ENCODE results near the gene ATP6V1B1.

Gene ATP6V1B1

DNA sequence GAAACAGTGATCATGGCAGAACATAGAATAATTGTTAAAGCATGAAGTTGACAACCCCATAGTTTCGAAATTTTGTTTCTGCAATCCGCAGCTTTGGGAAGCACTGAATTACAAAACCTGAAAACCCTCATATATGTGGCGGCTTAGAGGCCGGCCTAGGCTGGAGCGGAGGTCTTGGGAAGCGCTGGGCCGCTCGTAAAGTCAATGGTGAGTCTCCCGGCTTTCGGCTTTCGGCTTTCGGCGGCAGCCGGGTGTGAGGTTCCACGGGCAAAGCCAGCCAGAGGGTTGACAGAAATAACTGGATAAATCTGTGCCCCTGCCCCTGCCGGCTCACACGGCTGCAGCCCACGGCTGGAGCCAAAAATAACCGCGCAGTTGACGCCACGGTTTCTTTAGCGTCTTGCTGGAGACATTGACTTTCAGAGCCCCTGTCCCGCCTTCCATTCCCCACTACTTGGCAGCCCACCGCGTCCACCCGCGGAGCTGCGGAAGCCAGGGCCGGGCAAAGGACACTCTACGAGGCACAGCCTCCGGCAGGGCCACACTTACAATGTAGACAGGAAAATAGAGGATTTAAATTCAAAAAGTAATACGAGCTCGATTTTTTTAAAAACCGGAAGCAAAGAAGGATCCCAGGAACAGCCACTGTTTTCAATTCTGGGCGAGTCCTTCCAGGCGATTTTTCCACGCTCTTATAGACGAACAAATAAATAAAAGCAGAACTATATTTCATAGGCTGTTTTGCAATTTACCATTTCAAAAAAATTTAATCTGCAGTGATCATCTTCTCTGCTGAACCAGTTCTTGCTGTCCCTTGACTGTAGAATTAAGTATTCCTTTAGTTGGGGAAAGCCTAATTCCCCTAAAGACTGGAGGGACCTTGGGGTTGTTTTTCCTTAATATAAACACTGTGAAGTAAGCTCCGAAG lies 28.3 kb upstream of the ATP6V1B1 start:
- H3K27me3 ChIP-seq (ENCODE audit: control insufficient read depth in 1 of 2, insufficient read depth in 2 of 2, low read length in 2 of 2), result peaks cover 62 to 84% of the 10 kb centered on the region in 2 donors
- no peaks in the 10 kb centered on the region for H3K36me3 ChIP-seq (ENCODE audit: control insufficient read depth in 1 of 2, insufficient read depth in 2 of 2, low read length in 2 of 2)
- no peak overlapping the region for H3K27ac ChIP-seq (ENCODE audit: low read depth, low read length)
- H3K9ac ChIP-seq (ENCODE audit: low read depth in 1 of 2, low read length in 2 of 2), result no peak overlapping the region
- H3K4me1 ChIP-seq (ENCODE audit: control insufficient read depth in 1 of 2, insufficient read depth in 2 of 2, low read length in 2 of 2), result peaks cover 0 to 7% of the 10 kb centered on the region in 2 donors
- no peaks in the 10 kb centered on the region for H3K9me3 ChIP-seq (ENCODE audit: control insufficient read depth in 1 of 2, low read length in 2 of 2)
- peak overlapping the region; percentile 43 to 52 for H3K4me3 ChIP-seq (ENCODE audit: low read depth in 1 of 2, low read length in 2 of 2)

DNA sequence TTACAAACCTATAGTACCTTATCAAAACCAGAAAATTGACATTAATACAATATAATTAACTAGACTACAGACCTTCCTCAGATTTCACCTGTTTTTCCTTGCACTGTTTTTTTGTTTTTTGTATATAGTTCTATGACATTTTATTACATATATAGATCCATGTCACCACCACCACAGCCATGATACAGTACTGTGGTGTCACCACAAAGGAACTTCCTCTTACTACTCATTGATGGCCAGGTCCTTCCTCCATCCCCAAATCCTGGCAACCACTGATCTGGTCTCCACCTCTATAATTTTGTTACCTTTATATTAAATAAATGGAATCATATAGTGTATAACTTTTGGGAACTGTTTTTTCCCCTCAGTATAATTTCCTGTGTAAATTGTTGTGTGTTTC lies 19.4 kb upstream of the ATP6V1B1 start:
- no peaks in the 10 kb centered on the region for H3K4me1 ChIP-seq (ENCODE audit: control insufficient read depth in 1 of 2, insufficient read depth in 2 of 2, low read length in 2 of 2)
- H3K27me3 ChIP-seq (ENCODE audit: control insufficient read depth in 1 of 2, insufficient read depth in 2 of 2, low read length in 2 of 2), result peaks cover 7 to 18% of the 10 kb centered on the region in 2 donors

DNA sequence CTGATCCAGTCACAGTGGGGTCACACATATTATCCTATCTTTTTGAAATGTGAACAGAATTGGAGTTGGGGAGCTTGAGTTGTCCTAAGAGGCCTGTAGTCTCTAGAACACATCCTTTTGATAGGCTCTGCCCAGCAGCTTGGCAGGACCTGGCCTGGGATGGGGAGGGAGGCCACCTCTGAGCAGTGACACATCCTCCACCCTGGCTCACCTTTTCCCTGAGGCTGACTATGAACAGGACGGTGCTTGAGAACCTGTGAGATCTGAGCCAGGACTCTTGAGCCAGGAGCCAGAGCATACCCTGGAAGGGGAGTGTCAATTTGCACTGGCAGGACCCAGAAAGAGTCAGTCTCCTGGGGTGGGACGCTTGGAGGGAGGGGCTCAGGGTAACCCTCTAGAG lies 17.7 kb upstream of the ATP6V1B1 start:
- H3K27me3 ChIP-seq (ENCODE audit: control insufficient read depth in 1 of 2, insufficient read depth in 2 of 2, low read length in 2 of 2), result peaks cover 0 to 5% of the 10 kb centered on the region in 2 donors
- no peaks in the 10 kb centered on the region for H3K36me3 ChIP-seq (ENCODE audit: control insufficient read depth in 1 of 2, insufficient read depth in 2 of 2, low read length in 2 of 2)

More for the DNA sequence above, 19.4 kb upstream of the ATP6V1B1 start:
- no peaks in the 10 kb centered on the region for H3K36me3 ChIP-seq (ENCODE audit: control insufficient read depth in 1 of 2, insufficient read depth in 2 of 2, low read length in 2 of 2)
- H3K27ac ChIP-seq (ENCODE audit: low read depth, low read length), result no peak overlapping the region
- no peaks in the 10 kb centered on the region for H3K9me3 ChIP-seq (ENCODE audit: control insufficient read depth in 1 of 2, low read length in 2 of 2)
- H3K4me3 ChIP-seq (ENCODE audit: low read depth in 1 of 2, low read length in 2 of 2), result no peak overlapping the region
- no peak overlapping the region for H3K9ac ChIP-seq (ENCODE audit: low read depth in 1 of 2, low read length in 2 of 2)

DNA sequence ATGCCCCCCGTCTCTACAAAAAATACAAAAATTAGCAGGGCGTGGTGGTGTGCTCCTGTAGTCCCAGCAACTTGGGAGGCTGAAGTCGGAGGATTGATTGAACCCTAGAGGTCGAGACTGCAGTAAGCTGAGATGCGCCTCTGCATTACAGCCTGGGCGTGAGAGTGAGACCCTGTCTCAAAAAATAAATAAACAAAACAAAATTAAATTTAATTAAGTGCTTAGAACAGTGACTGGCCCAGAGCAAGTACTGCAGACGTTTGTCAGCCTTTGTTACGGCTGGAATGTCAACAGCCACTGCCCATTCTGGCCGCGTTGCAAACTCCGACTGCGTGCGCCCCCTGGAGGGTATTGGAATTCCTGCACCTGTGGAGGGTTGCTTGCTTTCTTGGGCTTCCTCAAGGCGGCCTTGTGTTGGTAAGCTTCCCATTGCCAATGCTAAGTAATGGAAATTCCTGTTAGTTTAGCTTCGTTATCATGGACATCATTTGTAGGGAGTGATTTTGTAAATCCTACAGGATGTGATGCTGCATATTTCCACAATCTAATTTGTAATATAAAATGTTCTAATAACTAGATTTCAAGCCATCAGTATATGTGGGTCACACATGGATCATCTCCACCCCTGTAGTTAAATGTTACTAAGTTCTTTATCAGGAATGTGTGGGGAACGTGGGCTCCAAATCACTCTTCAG lies 15.9 kb upstream of the ATP6V1B1 start:
- Histone ChIP-seq H3K9me3 (ENCODE audit: control insufficient read depth in 1 of 2, low read length in 2 of 2) (no peaks in the 10 kb centered on the region), H3K9ac (ENCODE audit: low read depth in 1 of 2, low read length in 2 of 2) (no peak overlapping the region), H3K4me1 (ENCODE audit: control insufficient read depth in 1 of 2, insufficient read depth in 2 of 2, low read length in 2 of 2) (no peaks in the 10 kb centered on the region), H3K27ac (ENCODE audit: low read depth, low read length) (no peak overlapping the region), H3K4me3 (ENCODE audit: low read depth in 1 of 2, low read length in 2 of 2) (no peak overlapping the region), H3K36me3 (ENCODE audit: control insufficient read depth in 1 of 2, insufficient read depth in 2 of 2, low read length in 2 of 2) (no peaks in the 10 kb centered on the region), H3K27me3 (ENCODE audit: control insufficient read depth in 1 of 2, insufficient read depth in 2 of 2, low read length in 2 of 2) (peaks cover 0 to 5% of the 10 kb centered on the region in 2 donors)

More for the DNA sequence above, 17.7 kb upstream of the ATP6V1B1 start:
- no peak overlapping the region for H3K4me3 ChIP-seq (ENCODE audit: low read depth in 1 of 2, low read length in 2 of 2)
- H3K4me1 ChIP-seq (ENCODE audit: control insufficient read depth in 1 of 2, insufficient read depth in 2 of 2, low read length in 2 of 2), result no peaks in the 10 kb centered on the region
- no peak overlapping the region for H3K9ac ChIP-seq (ENCODE audit: low read depth in 1 of 2, low read length in 2 of 2)
- no peaks in the 10 kb centered on the region for H3K9me3 ChIP-seq (ENCODE audit: control insufficient read depth in 1 of 2, low read length in 2 of 2)
- H3K27ac ChIP-seq (ENCODE audit: low read depth, low read length), result no peak overlapping the region

DNA sequence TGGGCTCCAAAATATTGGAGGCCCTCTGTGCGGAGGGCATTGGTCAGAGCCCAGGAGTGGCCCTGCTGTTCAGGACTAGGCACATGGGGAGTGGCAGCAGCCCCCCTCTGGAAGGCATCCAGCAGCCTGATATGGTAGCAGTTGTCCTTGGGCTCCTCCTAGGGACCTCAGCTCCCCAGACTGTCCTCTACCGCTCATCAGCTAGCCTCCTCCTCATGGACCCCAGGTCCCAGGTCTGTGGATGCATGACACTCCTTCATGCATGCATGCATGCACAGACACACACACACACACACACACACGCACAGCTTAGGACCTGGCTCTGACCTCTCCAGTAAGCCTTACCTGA lies 15.4 kb upstream of the ATP6V1B1 start:
- Histone ChIP-seq H3K27me3 (ENCODE audit: control insufficient read depth in 1 of 2, insufficient read depth in 2 of 2, low read length in 2 of 2) (peaks cover 0 to 5% of the 10 kb centered on the region in 2 donors), H3K4me3 (ENCODE audit: low read depth in 1 of 2, low read length in 2 of 2) (no peak overlapping the region), H3K36me3 (ENCODE audit: control insufficient read depth in 1 of 2, insufficient read depth in 2 of 2, low read length in 2 of 2) (no peaks in the 10 kb centered on the region), H3K9ac (ENCODE audit: low read depth in 1 of 2, low read length in 2 of 2) (no peak overlapping the region), H3K4me1 (ENCODE audit: control insufficient read depth in 1 of 2, insufficient read depth in 2 of 2, low read length in 2 of 2) (no peaks in the 10 kb centered on the region), H3K27ac (ENCODE audit: low read depth, low read length) (no peak overlapping the region), H3K9me3 (ENCODE audit: control insufficient read depth in 1 of 2, low read length in 2 of 2) (no peaks in the 10 kb centered on the region)

DNA sequence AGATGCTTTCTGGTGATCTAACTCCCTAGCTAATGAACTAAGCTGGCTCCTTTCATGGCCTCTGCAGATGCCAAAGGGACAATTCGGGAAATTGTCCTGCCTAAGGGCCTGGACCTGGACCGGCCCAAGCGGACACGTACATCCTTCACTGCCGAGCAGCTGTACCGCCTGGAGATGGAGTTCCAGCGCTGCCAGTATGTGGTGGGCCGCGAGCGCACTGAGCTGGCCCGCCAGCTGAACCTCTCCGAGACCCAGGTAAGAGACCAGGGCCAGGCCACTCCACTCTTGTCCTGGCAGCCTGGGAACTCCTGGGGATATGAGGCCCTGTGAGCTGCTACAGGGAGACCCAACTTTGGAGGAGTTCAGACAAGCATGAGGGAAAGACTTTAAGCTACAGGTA lies 14.7 kb upstream of the ATP6V1B1 start:
- Histone ChIP-seq H3K4me1 (ENCODE audit: control insufficient read depth in 1 of 2, insufficient read depth in 2 of 2, low read length in 2 of 2) (no peaks in the 10 kb centered on the region), H3K9ac (ENCODE audit: low read depth in 1 of 2, low read length in 2 of 2) (no peak overlapping the region), H3K9me3 (ENCODE audit: control insufficient read depth in 1 of 2, low read length in 2 of 2) (no peaks in the 10 kb centered on the region)

DNA sequence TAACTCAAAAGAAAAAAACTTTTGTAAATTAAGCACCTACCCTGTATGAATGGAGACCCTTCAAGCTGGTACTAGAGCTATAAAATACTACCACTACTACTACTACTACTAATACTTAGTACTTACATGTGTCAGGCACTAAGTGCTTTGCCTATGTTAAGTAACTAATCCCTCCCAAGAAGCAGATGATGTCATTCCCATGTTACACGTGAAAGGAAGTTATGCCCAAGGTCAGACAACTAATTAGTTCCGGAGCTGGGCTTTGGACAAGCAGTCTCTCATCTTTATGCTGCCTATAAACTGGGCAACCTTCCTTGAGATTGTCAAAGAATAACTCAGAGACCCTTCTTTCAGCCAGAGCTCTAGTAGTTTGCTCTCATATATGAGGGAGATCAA lies 13.9 kb upstream of the ATP6V1B1 start:
- H3K4me1 ChIP-seq (ENCODE audit: control insufficient read depth in 1 of 2, insufficient read depth in 2 of 2, low read length in 2 of 2), result no peaks in the 10 kb centered on the region
- no peaks in the 10 kb centered on the region for H3K36me3 ChIP-seq (ENCODE audit: control insufficient read depth in 1 of 2, insufficient read depth in 2 of 2, low read length in 2 of 2)
- no peak overlapping the region for H3K4me3 ChIP-seq (ENCODE audit: low read depth in 1 of 2, low read length in 2 of 2)
- no peak overlapping the region for H3K9ac ChIP-seq (ENCODE audit: low read depth in 1 of 2, low read length in 2 of 2)
- peaks cover 0 to 5% of the 10 kb centered on the region in 2 donors for H3K27me3 ChIP-seq (ENCODE audit: control insufficient read depth in 1 of 2, insufficient read depth in 2 of 2, low read length in 2 of 2)
- no peaks in the 10 kb centered on the region for H3K9me3 ChIP-seq (ENCODE audit: control insufficient read depth in 1 of 2, low read length in 2 of 2)
- no peak overlapping the region for H3K27ac ChIP-seq (ENCODE audit: low read depth, low read length)

More for the DNA sequence above, 14.7 kb upstream of the ATP6V1B1 start:
- H3K36me3 ChIP-seq (ENCODE audit: control insufficient read depth in 1 of 2, insufficient read depth in 2 of 2, low read length in 2 of 2), result no peaks in the 10 kb centered on the region
- H3K27me3 ChIP-seq (ENCODE audit: control insufficient read depth in 1 of 2, insufficient read depth in 2 of 2, low read length in 2 of 2), result peaks cover 0 to 5% of the 10 kb centered on the region in 2 donors
- H3K27ac ChIP-seq (ENCODE audit: low read depth, low read length), result no peak overlapping the region
- H3K4me3 ChIP-seq (ENCODE audit: low read depth in 1 of 2, low read length in 2 of 2), result no peak overlapping the region

DNA sequence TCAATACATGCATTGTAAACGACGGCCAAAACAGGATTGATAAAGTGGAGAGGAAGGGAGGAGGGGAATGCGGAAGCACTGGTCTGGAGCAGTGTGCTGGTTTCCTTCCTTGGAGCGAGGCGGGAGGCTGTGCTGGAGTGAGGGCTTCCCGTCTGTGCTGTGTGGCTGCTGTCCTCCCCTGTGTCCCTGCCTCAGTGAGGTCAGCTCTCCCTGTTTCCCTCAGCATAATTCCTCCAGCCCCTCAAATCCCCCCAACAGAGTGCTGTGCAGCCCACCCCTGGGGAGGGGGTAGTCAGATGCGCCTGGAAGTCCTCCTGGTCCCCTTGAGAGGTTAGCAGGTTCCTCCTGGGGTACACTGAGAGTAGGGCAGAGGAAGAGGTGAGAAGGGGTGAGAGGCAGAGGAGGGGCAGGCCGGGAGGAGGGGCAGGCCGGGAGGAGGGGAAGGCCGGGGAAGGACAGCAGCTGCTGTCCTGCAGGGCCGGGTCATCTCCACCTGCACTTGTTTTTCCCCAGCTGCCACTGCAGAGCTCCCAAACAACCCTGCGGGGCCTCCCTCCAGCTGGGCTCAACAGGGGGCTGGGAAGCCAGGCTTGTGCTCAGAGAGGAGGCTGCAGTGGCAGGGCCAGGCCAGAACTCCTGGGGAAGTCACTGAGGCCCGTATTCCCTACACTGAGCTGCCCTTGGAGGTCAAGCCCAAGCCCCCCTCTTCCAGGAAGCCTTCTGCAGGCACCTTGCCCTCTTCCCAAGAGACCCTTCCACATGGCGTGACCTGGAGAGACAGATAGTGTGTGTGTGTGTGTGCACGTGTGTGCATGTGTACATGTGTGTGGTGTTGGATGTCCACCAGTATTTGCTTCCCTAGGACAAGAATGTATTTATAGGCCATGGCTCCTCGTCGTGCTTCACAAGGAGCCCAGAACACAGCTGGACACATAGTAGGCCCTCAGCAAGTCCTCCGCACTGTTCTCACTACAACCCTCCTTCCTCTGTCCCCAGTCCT lies 13.2 kb upstream of the ATP6V1B1 start:
- Histone ChIP-seq H3K27ac (ENCODE audit: low read depth, low read length) (no peak overlapping the region), H3K36me3 (ENCODE audit: control insufficient read depth in 1 of 2, insufficient read depth in 2 of 2, low read length in 2 of 2) (no peaks in the 10 kb centered on the region), H3K4me1 (ENCODE audit: control insufficient read depth in 1 of 2, insufficient read depth in 2 of 2, low read length in 2 of 2) (no peaks in the 10 kb centered on the region), H3K9me3 (ENCODE audit: control insufficient read depth in 1 of 2, low read length in 2 of 2) (no peaks in the 10 kb centered on the region), H3K27me3 (ENCODE audit: control insufficient read depth in 1 of 2, insufficient read depth in 2 of 2, low read length in 2 of 2) (peaks cover 0 to 4% of the 10 kb centered on the region in 2 donors), H3K9ac (ENCODE audit: low read depth in 1 of 2, low read length in 2 of 2) (no peak overlapping the region), H3K4me3 (ENCODE audit: low read depth in 1 of 2, low read length in 2 of 2) (no peak overlapping the region)

DNA sequence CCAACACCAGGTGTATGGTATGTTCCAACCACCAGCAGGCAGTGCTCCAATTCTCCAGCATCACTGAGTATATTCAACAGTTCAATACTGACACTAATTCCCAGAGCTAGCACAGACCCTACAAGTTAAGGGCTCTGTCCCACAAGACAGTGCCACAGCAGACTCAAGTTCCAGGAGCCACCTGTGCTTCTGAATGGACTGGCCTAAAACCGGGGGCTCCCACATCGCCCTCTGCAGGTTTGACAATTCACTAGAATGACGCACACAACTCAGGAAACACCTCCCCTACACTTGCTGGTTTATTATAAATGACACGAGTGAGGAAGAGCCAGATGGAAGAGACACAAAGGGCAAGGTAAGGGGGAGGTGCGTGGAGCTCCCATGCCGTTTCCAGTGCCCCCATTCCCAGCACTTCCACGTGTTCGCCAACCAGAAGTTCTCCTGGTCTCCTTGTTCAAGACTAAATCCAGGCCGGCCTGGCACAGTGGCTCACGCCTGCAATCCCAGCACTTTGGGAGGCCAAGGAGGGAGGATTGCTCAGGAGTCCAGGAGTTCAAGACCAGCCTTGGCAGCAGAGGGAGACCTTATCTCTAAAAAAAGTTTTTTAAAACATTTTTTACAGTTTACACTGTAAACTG lies 12.2 kb upstream of the ATP6V1B1 start:
- Histone ChIP-seq H3K4me3 (ENCODE audit: low read depth in 1 of 2, low read length in 2 of 2) (no peak overlapping the region), H3K9me3 (ENCODE audit: control insufficient read depth in 1 of 2, low read length in 2 of 2) (no peaks in the 10 kb centered on the region), H3K36me3 (ENCODE audit: control insufficient read depth in 1 of 2, insufficient read depth in 2 of 2, low read length in 2 of 2) (no peaks in the 10 kb centered on the region), H3K27me3 (ENCODE audit: control insufficient read depth in 1 of 2, insufficient read depth in 2 of 2, low read length in 2 of 2) (no peaks in the 10 kb centered on the region), H3K4me1 (ENCODE audit: control insufficient read depth in 1 of 2, insufficient read depth in 2 of 2, low read length in 2 of 2) (no peaks in the 10 kb centered on the region), H3K27ac (ENCODE audit: low read depth, low read length) (no peak overlapping the region), H3K9ac (ENCODE audit: low read depth in 1 of 2, low read length in 2 of 2) (no peak overlapping the region)

Data from duodenal mucosa (tissue), 2 donors.